ENCODE measurements around the gene ADISSP.
A peak's percentile ranks its signal among the peaks of the same experiment; 100 is the strongest.
"Not testable (repeated sequence)": the region's sequence is repeated elsewhere in the genome, so short reads cannot be mapped to it uniquely, and the experiment has no call there.

Gene ADISSP

DNA sequence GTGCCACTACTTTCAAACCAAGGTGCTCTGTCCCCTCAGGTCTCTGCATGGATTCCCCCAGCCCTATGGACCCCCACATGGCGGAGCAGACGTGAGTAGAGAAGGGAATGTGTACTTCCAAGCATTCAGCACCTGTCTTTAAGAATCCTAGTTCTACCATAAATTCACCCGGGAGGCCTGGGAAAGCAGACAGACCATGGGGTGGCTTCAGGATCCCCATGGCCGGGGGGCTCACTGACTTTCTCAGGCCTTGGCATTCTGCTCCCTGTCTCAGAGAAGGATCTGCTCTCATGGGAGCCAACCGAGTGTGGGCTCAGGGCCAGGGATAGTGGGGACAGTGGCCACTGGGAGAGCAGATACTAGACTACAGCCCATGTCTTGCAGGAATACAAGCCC lies 30.8 kb upstream of the ADISSP start:
- no peak for FAIRE-seq
- no peak for DNase-seq (ENCODE audit: insufficient read length, low spot score)

- FAIRE-seq = no peak
These were observed 30.2 kb upstream of the ADISSP start for GRCh38 chr20:3797592-3798372.

DNA sequence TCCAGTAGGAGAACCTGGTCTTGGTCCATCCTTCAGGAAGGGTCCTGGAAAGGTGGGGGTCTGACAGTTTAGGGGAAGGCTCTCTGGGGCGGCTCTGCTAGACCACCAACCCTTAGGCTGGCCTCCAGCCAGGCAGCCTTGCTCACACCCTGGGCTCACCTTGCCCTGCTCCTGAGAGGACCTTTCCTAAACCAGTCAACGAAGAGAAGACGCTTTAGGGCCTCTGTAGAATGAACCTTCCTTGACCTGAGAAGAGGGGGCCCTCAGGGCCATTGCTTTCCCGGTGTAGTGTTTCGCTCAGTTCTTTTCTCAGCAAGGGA lies 29.6 kb upstream of the ADISSP start:
- DNase-seq (ENCODE audit: insufficient read length, low spot score) = no peak
- no peak for FAIRE-seq

More at GRCh38 chr20:3797592-3798372, 30.2 kb upstream of the ADISSP start:
- DNase-seq (ENCODE audit: insufficient read length, low spot score) = no peak

- FAIRE-seq (no peak), DNase-seq (ENCODE audit: insufficient read length, low spot score) (no peak)
These were observed 29.1 kb upstream of the ADISSP start for GRCh38 chr20:3796477-3797225.

DNA sequence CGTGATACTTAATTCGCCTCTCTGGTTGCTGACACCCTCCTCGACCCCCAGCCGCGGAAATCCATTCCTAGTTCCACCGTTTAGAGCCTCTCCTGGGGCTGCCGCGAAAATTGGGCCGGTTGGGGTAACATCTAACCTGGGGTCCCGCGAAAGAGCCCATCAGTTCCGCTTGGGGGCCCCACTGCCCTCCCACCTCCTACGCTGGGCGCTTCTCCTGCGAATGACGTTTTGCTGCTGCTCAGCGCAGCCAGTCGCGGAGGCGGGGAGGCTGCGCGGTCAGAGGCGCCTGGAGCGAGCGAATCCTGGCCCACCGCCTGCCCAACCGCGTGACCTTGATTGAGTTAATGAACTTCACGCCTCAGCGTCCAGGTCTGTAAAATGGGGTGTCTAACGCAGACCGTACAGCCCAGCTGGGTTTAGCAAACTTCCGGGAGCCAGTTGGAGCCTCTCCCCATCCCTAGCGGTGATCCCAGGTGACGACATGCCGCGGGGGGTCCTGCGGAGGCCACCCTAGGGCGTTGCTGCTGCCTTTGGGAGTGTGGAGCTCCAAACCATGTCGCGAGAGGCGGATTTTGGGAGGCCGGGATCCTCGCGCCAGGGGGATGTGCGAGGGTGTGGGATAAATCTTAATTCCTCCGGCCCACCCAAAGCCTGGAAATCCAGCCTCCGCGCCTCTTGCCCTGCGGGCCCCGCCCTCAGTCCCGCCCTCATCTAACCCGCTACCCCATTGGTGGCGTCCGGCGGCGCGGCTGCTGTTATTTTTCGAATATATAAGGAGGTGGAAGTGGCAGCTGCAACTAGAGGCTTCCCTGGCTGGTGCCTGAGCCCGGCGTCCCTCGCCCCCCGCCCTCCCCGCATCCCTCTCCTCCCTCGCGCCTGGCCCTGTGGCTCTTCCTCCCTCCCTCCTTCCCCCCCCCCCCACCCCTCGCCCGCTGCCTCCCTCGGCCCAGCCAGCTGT lies 28.2 kb upstream of the ADISSP start, which contains the start of gene CDC25B:
CDC25B (plus strand) TSS at position 800 of the 958 bp plus-strand sequence. CDS start 222 bp downstream, outside the sequence.
- DNase-seq (ENCODE audit: insufficient read length, low spot score) (peak; percentile 94), FAIRE-seq (peak; percentile 75)

GRCh38 chr20:3794701-3795420 lies 27.3 kb upstream of the ADISSP start:
- DNase-seq (ENCODE audit: insufficient read length, low spot score) (no peak), FAIRE-seq (no peak)

GRCh38 chr20:3794168-3794567 lies 26.6 kb upstream of the ADISSP start:
- FAIRE-seq; DNase-seq (ENCODE audit: insufficient read length, low spot score): not testable (repeated sequence)

DNA sequence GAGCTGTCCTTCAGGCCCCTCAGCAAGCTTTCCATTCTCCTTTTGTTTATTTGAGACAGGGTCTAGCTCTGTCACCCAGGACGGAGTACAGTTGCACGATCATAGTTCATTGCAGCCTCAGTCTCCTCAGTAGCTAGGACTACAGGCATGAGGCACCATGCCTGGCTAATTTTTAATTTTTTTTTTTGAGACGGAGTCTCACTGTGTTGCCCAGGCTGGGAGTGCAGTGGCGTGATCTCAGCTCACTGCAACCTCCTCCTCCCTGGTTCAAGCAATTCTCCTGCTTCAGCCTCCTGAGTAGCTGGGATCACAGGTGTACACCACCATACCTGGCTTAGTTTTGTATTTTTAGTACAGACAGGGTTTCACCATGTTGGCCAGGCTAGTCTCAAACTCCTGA lies 21.6 kb upstream of the ADISSP start:
- not testable (repeated sequence) for DNase-seq (ENCODE audit: insufficient read length, low spot score); FAIRE-seq

DNA sequence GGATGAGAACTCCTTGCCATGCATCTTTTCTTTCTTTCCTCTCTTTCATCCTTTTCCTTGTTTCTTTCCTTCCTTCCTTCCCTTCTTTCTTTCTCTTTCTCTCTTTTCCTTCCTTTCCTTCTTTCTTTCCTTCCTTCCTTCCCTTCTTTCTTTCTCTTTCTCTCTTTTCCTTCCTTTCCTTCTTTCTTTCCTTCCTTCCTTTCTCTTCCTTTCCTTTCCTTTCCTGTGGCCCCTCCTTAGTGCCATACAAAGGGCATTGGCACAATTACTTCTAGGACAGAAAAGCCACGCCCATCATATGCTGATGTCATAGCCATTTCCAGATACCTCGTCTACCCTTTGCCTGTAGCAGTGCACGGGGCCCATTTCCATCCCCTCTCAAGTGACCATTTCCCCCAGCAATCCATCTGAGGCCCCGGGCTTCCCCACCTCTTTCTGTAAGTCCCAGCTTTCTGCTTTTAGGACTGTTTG lies 21.2 kb upstream of the ADISSP start:
- DNase-seq (ENCODE audit: insufficient read length, low spot score) (no peak), FAIRE-seq (no peak)

- FAIRE-seq (no peak), DNase-seq (ENCODE audit: insufficient read length, low spot score) (no peak)
These were observed 19.9 kb upstream of the ADISSP start for GRCh38 chr20:3787324-3788014.

- FAIRE-seq = peak; percentile 91
- peak; percentile 88 for DNase-seq (ENCODE audit: insufficient read length, low spot score)
These were observed 19.2 kb upstream of the ADISSP start, which contains the start of gene CENPB for GRCh38 chr20:3786665-3787323. CENPB (minus strand) TSS chr20:3786740; CDS start chr20:3786483, 257 bp downstream.

DNA sequence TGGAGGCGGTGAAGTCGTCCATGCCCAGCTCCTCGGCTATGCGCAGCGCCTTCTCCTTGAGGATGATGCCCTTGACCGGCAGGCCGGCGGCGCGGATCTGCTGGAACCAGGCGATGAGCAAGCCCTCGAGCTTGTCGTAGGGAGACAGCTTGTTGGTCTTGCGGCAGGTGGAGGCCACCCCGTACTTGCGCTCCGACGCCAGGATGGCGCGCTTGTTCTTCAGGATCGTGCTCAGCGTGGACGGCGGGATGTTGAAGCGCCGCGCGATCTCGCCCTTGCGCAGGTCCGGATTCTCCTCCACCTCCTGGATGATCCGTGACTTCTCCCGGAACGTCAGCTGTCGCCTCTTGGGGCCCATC lies 18.6 kb upstream of the ADISSP start:
- FAIRE-seq (peak; percentile 77), DNase-seq (ENCODE audit: insufficient read length, low spot score) (no peak)

DNA sequence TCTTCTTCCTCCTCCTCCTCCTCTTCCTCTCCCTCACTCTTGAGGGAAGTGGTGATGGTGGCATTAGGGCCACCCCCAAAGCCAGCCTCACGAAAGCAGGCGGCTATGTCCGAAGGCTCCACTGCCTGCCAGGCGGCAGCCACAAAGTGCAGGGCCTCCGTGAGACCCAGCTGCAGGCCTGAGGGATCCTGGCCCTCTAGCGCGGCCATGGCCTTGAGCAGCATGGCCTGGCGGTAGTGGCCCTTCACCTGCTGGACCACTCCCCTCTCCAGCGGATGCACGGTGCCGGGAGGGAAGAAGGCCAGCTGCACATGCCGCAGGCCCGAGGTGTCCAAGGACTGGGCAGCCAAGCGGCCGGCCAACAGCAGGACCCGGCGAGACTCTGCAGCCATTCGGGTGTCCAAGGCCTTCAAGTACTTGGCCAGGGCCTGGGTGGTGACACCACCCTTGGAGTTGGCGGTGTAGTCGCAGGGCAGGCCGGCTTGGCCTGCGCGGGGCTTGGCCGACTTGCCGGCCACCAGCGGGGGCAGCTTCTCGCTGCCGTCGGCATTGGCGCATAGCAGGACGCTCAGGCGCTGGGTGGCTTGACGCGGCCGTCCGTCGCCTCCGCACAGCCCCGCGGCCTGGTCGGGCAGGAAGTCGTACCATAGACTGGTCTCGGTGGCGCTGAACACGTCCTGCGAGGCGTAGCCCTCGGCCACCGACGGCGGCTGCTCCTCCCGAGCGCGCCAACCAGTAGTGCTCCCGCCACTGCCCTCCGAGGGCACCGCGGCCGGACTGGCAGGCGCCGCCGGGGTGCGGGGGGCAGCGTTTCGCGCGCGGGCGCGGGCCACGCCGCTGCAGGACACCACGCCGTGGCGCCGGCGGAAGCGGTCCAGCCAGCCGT lies 17.9 kb upstream of the ADISSP start:
- DNase-seq (ENCODE audit: insufficient read length, low spot score) = no peak
- FAIRE-seq = peak; percentile 66

DNA sequence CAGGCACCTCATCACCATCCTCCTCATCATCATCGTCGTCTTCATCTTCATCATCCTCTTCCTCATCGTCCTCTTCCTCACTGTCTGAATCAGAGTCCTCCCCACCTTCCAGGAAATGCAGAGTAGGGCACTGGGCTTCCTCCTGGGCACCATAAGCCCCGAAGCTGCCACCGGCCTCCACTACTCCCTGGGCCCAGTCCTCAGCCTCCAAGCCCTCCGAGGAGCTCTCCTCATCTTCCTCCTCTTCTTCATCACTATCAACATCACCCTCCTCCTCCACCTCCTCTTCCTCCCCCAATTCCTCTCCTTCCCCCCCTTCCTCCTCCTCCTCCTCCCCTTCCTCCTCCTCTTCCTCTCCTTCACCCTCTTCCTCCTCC lies 17.3 kb upstream of the ADISSP start:
- no peak for DNase-seq (ENCODE audit: insufficient read length, low spot score)
- peak; percentile 16 for FAIRE-seq

DNA sequence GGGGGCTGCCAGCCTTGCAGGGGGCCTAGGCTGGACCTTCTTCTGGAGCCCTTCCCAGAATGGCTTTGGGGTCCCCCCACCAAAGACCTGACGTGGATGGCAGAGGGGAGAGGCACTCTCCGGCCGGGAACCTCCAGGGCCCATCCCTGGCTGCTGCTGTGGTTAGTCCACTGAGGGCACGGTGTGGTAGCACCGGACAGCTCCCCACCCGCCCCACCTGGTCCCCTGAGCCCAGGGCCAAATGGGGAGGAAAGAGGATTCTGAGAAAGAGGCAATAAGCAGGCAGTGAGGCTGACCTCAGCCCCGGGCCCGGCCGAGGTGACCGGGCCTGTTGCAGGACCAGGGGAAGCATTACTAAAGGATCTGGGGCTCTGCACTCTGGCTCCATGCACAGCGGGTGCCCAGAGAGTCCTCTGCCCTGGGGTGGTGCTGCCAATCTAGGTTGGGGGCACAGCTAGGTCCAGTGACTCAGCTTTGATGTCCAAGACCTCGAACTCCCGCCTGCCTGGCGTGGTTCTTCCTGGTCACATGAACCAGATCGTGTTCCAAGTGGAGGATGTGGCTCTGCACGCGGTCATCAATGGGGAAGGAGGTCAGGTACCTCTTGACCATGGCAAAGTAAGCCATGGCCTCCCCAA lies 16.8 kb upstream of the ADISSP start:
- DNase-seq (ENCODE audit: insufficient read length, low spot score) (no peak), FAIRE-seq (no peak)

DNA sequence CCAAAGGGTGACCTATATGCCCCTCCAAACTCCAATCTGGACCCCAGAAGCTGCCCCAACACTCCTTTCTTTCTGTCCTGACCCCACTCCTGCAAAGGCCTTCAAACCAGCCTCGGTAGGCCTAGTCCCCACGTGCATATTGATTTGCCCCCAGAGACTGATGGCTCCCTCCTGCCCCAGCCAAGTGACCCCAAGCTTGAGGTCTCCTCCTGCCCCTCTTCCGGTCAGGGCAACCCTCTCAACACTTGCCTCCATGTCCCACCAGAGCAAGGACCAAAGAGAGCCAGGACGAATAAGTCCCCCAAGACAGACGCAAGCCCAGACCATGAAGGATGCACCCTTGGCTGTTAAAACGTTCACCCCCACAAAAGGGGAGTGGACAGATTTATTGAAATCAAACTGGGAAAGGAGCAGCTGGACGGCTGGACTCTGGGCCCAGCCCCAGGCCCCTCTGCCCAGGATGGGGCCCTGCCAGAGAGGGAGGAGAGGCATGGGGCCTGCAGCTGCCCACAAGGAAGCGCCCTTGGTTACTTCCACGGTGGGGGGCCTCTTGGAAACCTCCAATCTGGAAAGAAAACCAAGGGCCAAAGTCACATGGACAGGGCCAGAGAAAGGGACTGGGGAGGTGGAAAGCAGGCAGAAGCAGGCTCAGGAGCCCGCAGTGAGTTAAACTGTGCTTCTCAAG lies 16.1 kb upstream of the ADISSP start:
- FAIRE-seq (no peak), DNase-seq (ENCODE audit: insufficient read length, low spot score) (no peak)

GRCh38 chr20:3783068-3783489 lies 15.5 kb upstream of the ADISSP start:
- no peak for FAIRE-seq
- DNase-seq (ENCODE audit: insufficient read length, low spot score) = no peak

Measured in HTR-8/SVneo (cell line).